SH-SY5Y (cell line): ENCODE measurements around the gene IRX3.

Experiments used
- GATA2 ChIP-seq: IDR thresholded peaks from 2 replicates; pipeline ENCODE4 v1.6.1; 2011; ENCODE audit warnings: mild to moderate bottlenecking, low read depth, low read length
- GATA3 ChIP-seq: IDR thresholded peaks from 2 replicates; pipeline ENCODE4 v1.6.1; 2011; ENCODE audit warnings: low read depth, mild to moderate bottlenecking, low read length, moderate library complexity

GRCh38 chr16:54284931-54285413 is 1.6 kb downstream of the IRX3 start:
- no peak for TF ChIP-seq GATA2
- no peak for TF ChIP-seq GATA3
